Activated T-helper 2 cell treated with anti-CD3 and anti-CD28 coated beads, Interferon-gamma antibody, Interleukin-2, Interleukin-4, amounts not matched to agents 10 μg/mL and 5 μg/mL and 100 μg/mL, durations not matched to agents 14 hours and 24 hours and 36 hours (primary cell): ENCODE measurements around the gene IFT22. TPM values are rescaled to one million over a fixed set of nuclear protein-coding genes. Genes with fewer than 3 reads are reported as not detected.
"Not testable (repeated sequence)": the region's sequence is repeated elsewhere in the genome, so short reads cannot be mapped to it uniquely, and the experiment has no call there.

ENCODE experiments used
- DNase-seq: peaks from one replicate; pipeline ENCODE4 v3.0.0; 2021; ENCODE audit warnings: low spot score
- H3K27ac Mint-ChIP-seq: one replicate; pipeline ENCODE4 v1.8.0; 2021; ENCODE audit warnings: mixed read lengths
- H3K27me3 Mint-ChIP-seq: one replicate; pipeline ENCODE4 v1.8.0; 2021; ENCODE audit warnings: low read depth, mixed read lengths
- H3K36me3 Mint-ChIP-seq: one replicate; pipeline ENCODE4 v1.8.0; 2021; ENCODE audit warnings: low read depth, mixed read lengths
- H3K4me1 Mint-ChIP-seq: one replicate; pipeline ENCODE4 v1.8.0; 2021; ENCODE audit warnings: low read depth, mixed read lengths
- H3K4me3 Mint-ChIP-seq: one replicate; pipeline ENCODE4 v1.8.0; 2021; ENCODE audit warnings: low read depth, mild to moderate bottlenecking, moderate library complexity, mixed read lengths
- H3K9me3 Mint-ChIP-seq: one replicate; pipeline ENCODE4 v1.8.0; 2021; ENCODE audit warnings: mixed read lengths
- intact Hi-C: fragments of 100-400 bp; cut with micrococcal nuclease; formaldehyde crosslinking; loops from one replicate; pipeline ENCODE4 v1.15.1; 2023
- total RNA-seq: library from RNA; stranded (reverse); gene quantifications from 2 replicates; pipeline ENCODE4 v1.2.3, GENCODE V29; 2022

IFT22 gene
- total RNA-seq, 1 donor from 2014 or later, result 5.3 TPM

DNA sequence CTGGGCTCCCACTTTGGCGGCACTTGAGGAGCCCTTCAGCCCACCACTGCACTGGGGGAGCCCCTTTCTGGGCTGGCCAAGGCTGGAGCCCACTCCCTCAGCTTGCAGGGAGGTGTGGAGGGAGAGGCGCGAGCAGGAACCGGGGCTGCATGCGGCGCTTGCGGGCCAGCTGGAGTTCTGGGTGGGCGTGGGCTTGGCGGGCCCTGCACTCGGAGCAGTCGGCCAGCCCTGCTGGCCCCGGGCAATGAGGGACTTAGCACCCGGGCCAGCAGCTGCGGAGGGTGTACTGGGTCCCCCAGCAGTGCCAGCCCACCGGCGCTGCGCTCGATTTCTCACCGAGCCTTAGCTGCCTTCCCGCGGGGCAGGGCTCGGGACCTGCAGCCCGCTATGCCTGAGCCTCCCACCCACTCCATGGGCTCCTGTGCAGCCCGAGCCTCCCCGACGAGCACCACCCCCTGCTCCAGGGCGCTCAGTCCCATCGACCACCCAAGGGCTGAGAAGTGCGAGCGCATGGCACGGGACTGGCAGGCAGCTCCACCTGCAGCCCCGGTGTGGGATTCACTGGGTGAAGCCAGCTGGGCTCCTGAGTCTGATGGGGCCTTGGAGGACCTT is 26.9 kb upstream of the IFT22 start:
- H3K4me1 Mint-ChIP-seq, result peaks cover 15% of the 10 kb centered on the region
- H3K9me3 Mint-ChIP-seq, H3K27ac Mint-ChIP-seq, H3K36me3 Mint-ChIP-seq, H3K27me3 Mint-ChIP-seq, intact Hi-C loops, H3K4me3 Mint-ChIP-seq, DNase-seq: not testable (repeated sequence)

DNA sequence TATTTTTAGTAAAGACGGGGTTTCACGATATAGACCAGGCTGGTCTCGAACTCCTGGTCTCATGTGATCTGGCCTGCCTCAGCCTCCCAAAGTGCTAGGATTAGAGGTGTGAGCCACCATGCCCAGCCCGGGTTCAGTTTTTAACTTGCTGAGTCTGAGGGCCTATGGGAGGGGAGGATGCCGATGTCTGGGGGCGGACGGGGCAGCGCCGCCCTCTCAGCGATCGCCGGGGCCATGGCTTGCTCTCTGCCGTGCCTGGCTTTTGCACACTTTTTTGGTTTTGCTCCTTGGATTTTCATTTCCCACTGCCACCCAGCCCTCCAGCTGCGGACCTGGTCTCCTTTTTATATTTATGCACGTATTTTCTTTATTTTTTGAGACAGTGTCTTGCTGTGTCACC is 25.9 kb upstream of the IFT22 start:
- Mint-ChIP-seq H3K9me3 (no peaks in the 10 kb centered on the region), H3K4me1 (peaks cover 10% of the 10 kb centered on the region), H3K4me3 (no peak overlapping the region), H3K36me3 (no peaks in the 10 kb centered on the region), H3K27me3 (no peaks in the 10 kb centered on the region), H3K27ac (no peak overlapping the region)
- intact Hi-C loops, result no loop called here
- DNase-seq, result no peak

DNA sequence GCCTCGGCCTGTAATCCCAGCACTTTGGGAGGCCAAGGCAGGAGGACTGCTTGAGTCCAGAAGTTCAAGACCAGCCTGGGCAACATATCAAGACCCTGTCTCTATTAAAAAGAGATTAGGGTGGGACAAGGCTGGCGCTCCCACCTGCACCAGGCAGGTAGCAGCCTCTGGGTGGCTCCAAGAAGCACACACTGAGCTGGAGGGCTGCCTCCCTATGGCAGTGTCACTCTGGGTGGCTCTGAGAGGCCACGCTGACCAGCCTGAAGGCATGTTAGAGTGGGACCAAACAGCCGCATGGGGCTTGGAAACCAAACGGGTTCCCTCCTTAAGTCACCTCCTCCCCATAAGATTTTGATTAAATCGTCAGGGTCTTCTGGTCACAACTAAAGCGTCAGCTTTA is 21.3 kb upstream of the IFT22 start:
- Mint-ChIP-seq H3K9me3 (no peaks in the 10 kb centered on the region), H3K4me3 (no peak overlapping the region), H3K36me3 (no peaks in the 10 kb centered on the region), H3K27me3 (no peaks in the 10 kb centered on the region), H3K27ac (no peak overlapping the region), H3K4me1 (no peaks in the 10 kb centered on the region)
- DNase-seq, result no peak
- intact Hi-C loops, result no loop called here

DNA sequence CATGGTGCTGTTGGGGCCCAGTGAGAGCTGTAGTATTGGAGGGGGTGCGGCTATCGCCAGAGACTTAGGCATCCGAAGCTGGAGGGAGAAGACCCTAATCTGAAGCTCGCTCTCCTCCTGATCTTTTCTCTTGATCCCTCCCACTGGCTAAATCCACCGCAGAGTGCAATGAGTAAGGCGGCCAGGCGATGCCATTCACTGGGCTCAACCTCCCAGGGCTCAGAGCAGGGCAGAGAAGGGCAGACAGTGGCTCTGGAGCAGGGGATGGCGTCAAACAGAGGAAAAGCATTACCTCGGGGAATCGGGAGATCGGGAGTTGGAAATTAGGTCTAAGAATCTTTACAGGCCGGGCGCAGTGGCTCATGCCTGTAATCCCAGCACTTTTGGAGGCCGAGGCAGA is 18.8 kb upstream of the IFT22 start:
- H3K27me3 Mint-ChIP-seq, result no peaks in the 10 kb centered on the region
- intact Hi-C loops, result no loop called here
- no peaks in the 10 kb centered on the region for H3K4me1 Mint-ChIP-seq
- H3K4me3 Mint-ChIP-seq, result no peak overlapping the region
- no peaks in the 10 kb centered on the region for H3K36me3 Mint-ChIP-seq
- H3K9me3 Mint-ChIP-seq, result no peaks in the 10 kb centered on the region
- DNase-seq, result no peak
- no peak overlapping the region for H3K27ac Mint-ChIP-seq

DNA sequence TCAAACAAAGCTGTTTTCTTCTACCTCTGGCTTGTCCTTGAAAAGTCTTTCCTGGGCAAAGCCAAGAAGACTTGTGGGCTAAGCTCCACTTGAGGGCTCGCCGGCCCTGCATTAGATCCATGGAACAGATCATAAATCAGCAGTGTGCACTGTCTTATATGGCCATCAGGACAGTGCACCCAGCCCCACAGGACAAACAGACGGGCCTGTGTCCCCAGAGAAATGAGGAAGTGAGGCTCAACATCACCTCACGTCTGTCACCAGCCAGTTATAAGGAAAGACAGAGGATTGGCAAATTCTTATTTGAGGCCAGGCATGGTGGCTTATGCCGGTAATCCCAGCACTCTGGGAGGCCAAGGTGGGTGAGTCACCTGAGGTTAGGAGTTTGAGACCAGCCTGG is 12.3 kb upstream of the IFT22 start:
- Mint-ChIP-seq H3K4me3 (no peak overlapping the region), H3K4me1 (no peaks in the 10 kb centered on the region), H3K27me3 (peaks cover 2% of the 10 kb centered on the region), H3K36me3 (no peaks in the 10 kb centered on the region), H3K27ac (no peak overlapping the region), H3K9me3 (no peaks in the 10 kb centered on the region)
- intact Hi-C loops, result no loop called here
- DNase-seq, result no peak

DNA sequence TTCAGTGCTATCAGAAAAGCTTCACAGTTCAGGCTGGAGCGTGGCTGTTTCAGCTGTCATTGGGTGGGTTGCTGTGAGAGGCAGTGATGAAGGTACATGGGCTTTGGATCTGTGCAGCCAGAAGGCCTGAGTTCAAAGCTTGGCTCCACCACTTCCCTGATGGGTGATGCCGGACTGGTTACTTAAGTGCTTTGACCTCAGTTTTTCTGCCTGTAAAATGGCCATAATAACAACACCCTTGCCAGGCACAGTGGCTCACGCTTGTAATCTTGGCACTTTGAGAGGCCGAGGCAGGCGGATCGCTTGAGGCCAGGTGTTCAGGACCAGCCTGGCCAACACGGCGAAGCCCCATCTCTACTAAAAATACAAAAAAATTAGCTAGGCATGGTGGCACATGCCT is 10.4 kb upstream of the IFT22 start:
- intact Hi-C loops, result no loop called here
- Mint-ChIP-seq H3K27ac (no peak overlapping the region), H3K9me3 (no peaks in the 10 kb centered on the region), H3K4me3 (no peak overlapping the region), H3K4me1 (no peaks in the 10 kb centered on the region), H3K27me3 (peaks cover 2% of the 10 kb centered on the region), H3K36me3 (no peaks in the 10 kb centered on the region)
- DNase-seq, result no peak

DNA sequence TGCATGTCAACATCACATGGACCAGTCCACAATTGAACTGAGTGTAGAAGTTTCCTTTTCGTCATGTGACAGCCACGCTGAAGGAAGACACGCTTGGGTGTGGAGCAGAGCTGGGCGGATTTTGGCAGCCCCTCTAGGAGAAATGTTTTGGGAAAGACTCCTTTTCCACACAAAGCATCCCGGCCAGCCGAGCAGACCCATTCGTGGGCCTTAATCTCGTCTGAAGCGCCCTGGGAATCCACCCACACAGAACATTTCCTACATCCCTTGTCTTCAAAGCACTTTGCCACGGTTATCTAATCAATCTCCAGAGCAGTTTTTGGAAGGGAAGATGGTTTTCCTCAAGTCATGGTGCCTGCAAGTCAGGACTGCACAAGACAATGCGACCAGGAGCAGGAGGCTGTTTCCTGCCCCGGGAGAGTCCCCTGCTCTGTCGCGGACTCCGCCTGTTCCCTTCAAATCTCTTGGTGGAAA is 8.4 kb upstream of the IFT22 start:
- Mint-ChIP-seq H3K4me1 (no peaks in the 10 kb centered on the region), H3K27me3 (peaks cover 2% of the 10 kb centered on the region), H3K4me3 (no peak overlapping the region), H3K36me3 (no peaks in the 10 kb centered on the region), H3K9me3 (no peaks in the 10 kb centered on the region), H3K27ac (no peak overlapping the region)
- DNase-seq, result no peak
- intact Hi-C loops, result no loop called here

DNA sequence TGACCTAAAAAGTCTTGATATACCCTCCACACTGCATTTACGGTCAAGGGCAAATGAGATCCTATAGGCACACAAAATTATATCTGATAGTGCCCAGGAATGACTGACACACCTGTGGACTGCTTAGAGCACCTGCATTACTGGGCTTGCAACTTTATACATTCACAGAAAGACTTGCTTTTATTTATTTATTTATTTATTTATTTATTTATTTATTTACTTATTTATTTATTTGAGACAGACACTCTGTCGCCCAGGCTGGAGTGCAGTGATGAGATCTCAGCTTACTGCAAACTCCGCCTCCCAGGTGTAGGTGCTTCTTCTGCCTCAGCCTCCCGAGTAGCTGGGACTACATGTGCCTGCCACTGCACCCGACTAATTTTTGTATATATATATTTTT is 6.5 kb upstream of the IFT22 start:
- H3K4me3 Mint-ChIP-seq, result no peak overlapping the region
- H3K4me1 Mint-ChIP-seq, result no peaks in the 10 kb centered on the region
- peaks cover 1% of the 10 kb centered on the region for H3K27me3 Mint-ChIP-seq
- H3K36me3 Mint-ChIP-seq, result no peaks in the 10 kb centered on the region
- no peak for DNase-seq
- no peak overlapping the region for H3K27ac Mint-ChIP-seq
- intact Hi-C loops, result no loop called here
- no peaks in the 10 kb centered on the region for H3K9me3 Mint-ChIP-seq

DNA sequence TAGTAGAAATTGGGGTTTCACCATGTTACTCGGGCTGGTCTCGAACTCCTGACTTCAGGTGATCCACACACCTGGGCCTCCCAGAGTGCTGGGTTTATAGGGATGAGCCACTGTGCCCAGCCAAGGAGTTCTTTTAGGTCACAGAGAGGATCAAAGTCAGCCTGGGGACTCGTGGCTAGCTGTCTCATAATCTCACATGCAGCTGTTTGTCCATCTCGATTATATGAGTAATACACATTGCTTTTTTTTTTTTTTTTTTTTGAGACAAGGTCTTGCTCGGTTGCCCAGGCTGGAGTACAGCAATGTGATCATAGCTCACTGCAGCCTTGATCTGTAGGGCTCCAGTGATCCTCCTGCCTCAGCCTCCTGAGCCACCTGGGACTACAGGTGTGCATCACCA is 2.2 kb downstream of the IFT22 start:
- intact Hi-C loops, result no loop called here
- Mint-ChIP-seq H3K4me1 (peaks cover 4% of the 10 kb centered on the region), H3K27me3 (peaks cover 1% of the 10 kb centered on the region), H3K9me3 (no peaks in the 10 kb centered on the region), H3K36me3 (peaks cover 5% of the 10 kb centered on the region), H3K27ac (no peak overlapping the region), H3K4me3 (no peak overlapping the region)
- no peak for DNase-seq

DNA sequence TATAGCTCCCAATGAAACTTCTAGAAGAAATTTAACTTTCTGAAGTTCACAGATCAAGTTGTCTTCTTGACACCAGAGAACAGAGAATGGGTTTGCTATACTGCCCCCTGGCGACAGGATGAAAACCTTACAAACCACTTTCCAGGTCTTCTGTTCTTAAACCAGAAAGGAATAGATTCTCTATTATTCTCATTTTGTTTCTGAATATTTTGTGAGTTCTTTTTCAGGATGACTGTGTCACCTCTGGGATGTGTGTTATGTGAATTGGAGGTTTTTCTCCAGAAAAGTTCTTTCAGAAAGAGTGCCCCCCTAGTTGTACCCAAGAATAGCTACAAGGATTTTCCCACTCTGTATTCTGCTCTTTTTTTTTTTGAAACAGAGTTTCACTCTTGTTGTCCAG is 6.3 kb downstream of the IFT22 start:
- H3K9me3 Mint-ChIP-seq, result peaks cover 11% of the 10 kb centered on the region
- intact Hi-C loops, result loop anchor here (1.0 kb wide), 1 partner anchor 25 kb away; no protein-coding TSS in a partner anchor

DNA sequence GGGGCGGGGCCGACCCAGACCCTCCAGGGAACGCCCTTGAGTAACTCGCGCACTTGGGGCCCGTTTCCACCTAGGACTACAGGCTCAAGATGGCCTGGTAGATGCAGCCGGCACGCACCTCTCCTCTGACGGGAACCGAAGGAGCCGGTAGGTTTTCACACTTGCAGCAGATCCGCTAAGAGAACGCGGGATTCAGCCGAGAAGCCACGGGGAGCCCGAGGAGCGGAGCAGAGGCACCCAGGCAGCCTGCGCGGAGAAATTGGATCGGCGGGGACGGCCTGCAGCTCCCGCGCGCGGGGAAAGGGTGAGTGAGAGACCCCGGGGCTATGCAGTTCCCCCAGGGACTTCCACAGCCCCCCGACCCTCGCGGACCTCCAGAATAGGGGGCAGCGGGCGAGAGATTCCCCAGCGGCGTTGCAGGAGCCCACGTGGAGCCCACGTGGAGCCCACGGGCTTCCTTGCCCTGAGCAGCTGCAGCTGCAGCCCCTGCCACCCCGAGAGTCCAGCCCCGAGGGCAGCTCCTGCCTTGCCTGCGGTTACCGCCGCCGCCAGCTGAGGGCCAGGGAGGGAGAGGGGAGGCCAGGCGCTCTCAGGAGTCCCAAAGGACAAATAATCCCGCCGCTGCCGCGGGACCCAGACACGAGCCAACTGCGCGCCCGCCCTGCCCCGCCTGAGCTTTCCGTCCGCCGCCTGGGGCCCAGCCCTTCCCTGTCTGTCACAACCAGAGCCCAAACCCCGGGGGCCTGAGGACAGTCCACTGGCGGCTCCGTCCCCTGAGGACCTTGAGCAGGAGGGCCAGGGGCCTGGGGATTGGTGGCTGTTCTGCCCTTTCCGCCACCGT is 13.1 kb downstream of the IFT22 start:
- peak overlapping the region; percentile 89 for H3K4me3 Mint-ChIP-seq
- no peak for DNase-seq
- peak overlapping the region; percentile 81 for H3K27ac Mint-ChIP-seq
- peaks cover 32% of the 10 kb centered on the region for H3K9me3 Mint-ChIP-seq
- peaks cover 22% of the 10 kb centered on the region for H3K27me3 Mint-ChIP-seq
- peaks cover 36% of the 10 kb centered on the region for H3K36me3 Mint-ChIP-seq
- intact Hi-C loops, result no loop called here
- peaks cover 7% of the 10 kb centered on the region for H3K4me1 Mint-ChIP-seq

More for the DNA sequence above, 6.3 kb downstream of the IFT22 start:
- H3K4me1 Mint-ChIP-seq, result peaks cover 3% of the 10 kb centered on the region
- no peak overlapping the region for H3K4me3 Mint-ChIP-seq
- peak; percentile 27 for DNase-seq
- H3K27ac Mint-ChIP-seq, result no peak overlapping the region
- H3K27me3 Mint-ChIP-seq, result no peaks in the 10 kb centered on the region
- H3K36me3 Mint-ChIP-seq, result peaks cover 22% of the 10 kb centered on the region

DNA sequence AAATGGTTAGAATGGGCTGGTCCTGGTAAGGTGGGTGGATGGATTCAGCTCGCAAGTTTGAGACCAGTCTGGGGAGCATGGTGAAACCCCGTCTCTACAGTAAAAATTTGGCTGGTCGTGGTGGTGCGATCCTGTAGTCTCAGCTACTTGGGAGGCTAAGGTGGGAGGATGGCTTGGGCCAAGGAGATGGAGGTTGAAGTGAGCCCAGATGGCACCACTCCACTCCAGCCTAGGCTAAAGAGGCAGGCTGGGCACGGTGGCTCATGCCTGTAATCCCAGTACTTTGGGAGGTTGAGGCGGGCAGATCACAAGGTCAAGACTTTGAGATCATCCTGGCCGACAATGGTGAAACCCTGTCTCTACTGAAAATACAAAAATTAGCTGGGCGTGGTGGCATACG is 15.3 kb downstream of the IFT22 start:
- H3K27me3 Mint-ChIP-seq, result peaks cover 27% of the 10 kb centered on the region
- no peak for DNase-seq
- H3K9me3 Mint-ChIP-seq, result peaks cover 31% of the 10 kb centered on the region
- H3K36me3 Mint-ChIP-seq, result peaks cover 25% of the 10 kb centered on the region
- no peak overlapping the region for H3K27ac Mint-ChIP-seq
- intact Hi-C loops, result no loop called here
- peaks cover 7% of the 10 kb centered on the region for H3K4me1 Mint-ChIP-seq
- H3K4me3 Mint-ChIP-seq, result no peak overlapping the region

DNA sequence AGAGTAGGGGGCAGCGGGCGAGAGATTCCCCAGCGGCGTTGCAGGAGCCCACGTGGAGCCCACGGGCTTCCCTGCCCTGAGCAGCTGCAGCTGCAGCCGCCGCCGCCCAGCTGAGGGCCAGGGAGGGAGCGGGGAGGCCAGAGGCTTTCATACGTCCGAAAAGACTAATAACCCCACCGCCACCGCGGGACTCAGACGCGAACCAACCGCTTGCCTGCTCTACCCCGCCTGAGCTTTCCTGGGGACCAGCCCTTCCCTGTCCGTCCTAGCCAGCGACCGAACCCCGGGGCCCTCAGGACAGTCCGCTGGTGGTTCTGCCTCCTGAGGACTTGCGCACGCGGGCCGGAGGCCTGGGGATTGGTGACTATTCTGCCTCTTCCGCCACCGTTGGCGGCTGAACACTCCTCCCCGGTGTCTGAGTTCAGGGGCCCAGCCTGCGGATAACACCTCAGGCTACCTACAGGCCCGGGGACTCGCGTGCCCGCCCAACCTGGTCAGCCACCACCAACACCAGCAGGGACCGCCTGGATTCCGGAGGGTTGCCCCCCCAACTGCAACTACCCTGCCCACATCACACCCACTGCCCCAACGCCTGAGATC is 18.4 kb downstream of the IFT22 start:
- Mint-ChIP-seq H3K9me3 (peaks cover 23% of the 10 kb centered on the region), H3K4me3 (no peak overlapping the region), H3K36me3 (peaks cover 15% of the 10 kb centered on the region), H3K4me1 (peaks cover 3% of the 10 kb centered on the region), H3K27ac (no peak overlapping the region), H3K27me3 (peaks cover 42% of the 10 kb centered on the region)
- DNase-seq, result no peak
- intact Hi-C loops, result loop anchor here (5.0 kb wide), 1 partner anchor 136 kb away; the partner anchor contains the start of gene VGF
